CD4-positive, alpha-beta T cell treated with Interleukin-2 at 100 ng/mL for 4 hours (primary cell): ENCODE results near the gene TTLL12.

ENCODE experiments used
- DNase-seq: peaks from one replicate; pipeline ENCODE4 v3.0.0-alpha.2; 2020; ENCODE audit warnings: low spot score

TTLL12 gene

DNA sequence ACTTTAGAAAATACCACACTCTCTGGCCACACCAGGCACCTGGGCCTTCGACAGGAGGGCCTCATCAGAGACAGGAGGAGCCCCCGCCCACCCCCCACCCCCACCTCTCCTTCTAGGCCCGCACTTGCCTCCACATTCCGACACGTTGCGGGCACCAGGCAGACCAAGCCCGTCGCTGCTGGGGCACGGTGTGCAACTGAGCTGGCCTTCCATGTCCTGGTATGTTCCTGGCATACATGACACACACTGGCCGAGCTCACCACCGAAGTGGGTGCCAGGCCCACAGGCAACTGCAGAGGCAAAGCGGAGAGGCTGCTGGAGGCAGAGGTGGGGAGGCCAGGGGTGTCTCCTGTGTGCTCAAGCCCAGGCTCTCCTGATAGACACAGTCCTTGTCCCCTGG is 27.0 kb upstream of the TTLL12 start:
- no peak for DNase-seq

DNA sequence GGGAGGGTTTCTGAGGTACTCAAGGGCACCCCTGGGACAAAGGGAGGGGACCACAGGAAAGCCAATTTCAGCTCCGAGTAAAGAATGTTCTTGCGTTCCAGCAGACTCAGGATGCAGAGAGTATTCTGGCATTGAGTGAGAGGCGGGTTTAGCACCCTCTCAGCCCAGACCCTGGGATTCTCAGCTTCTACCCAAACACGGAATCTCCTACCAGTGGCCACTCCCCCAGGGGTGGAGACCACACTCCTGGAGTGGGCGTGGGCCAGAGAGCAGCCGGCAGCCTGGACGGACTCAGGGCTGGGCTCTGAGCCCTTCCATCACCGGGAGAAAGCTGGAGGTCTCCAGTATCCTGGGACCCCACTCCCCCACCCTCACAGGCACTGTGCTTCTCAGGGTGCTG is 26.1 kb upstream of the TTLL12 start:
- no peak for DNase-seq

DNA sequence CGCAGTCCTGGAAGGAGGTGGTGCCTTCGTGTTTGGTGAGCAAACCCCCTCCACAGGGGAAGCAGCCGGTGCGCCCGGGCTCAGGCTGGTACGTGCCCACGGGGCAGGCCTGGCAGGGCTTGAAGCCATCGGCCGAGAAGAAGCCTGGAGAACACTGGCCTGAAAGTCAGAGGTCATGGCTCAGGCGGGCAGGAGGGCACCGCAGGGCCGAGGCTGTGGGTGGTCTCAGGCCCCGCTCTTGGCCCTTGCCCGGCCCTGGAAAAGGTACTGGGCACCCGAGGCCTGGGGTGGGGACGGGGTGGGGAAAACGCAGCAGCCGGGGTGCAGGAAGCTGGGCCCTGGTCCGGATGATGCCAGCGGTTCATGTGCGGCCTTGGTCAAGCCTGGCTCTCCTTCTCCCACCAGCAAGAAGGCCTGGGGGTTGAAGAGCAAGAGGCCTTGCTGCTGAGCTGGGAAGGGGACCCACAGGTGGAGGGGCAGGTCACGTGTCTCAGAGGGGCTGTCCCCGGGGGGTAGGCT is 25.6 kb upstream of the TTLL12 start:
- no peak for DNase-seq

DNA sequence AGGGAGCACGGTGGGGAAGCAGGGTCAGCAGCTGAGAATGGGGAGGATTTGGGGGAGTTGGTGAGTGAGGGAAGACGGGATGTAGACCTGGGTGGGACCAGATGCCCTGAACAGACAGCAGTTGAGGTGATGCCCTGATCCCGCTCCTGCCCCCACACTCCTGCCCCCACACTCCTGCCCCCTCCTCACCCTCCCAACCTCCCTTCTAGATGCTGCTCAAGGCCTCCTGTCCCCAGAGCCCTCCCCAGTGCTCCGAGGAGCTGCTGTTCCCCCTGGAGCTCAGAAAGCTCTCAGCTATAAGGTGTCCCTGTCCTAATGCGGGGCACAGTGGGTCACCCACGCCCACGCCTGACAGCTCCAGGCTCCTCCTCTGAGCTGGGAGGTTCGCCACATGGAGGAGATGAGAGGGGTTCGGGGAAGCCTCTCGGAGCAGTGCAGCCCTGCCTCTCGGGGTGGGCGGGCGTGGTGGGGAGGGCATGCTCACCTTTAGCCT is 25.1 kb upstream of the TTLL12 start:
- DNase-seq = no peak

DNA sequence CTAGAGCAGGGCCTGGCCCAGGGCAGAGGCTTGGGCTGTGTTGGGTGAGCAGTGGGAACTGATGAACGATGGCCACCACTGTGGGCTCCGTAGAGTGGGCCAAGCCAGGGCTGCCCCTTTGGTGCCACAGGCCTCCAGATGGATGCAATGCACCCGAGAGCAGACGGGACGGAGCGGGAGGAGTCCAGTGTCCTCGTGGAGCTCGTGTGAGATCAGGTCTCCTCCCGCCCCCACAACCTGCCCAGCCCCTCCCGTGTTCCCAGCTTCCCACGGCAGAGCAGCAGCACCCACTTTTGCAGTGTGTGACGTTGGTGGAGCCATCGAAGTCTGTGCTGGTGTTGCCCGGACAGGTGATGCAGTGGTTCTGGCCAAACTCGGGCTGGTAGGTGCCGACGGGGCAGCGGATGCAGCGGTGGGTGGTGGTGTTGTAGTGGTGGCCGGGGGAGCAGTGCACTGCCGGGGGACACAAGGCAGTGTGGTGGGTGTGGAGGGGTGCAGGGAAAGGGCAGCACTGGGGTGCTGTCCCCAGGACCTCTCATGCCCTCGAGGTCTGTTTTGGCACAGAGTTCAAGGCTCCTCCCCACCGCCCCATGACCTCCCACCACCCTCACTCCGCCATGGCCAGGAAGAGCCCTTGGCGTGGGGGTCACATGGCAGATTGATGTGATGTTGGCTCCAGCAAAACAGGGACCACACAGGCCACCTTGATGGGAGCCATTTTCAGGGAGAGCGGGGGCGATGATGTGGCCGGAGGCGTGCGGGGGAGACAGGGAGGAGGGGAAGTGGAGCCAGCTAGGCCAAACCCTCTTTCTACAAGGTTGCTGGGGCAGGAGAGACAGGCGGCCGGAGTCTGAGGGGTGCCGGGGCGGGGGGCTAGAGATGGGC is 23.9 kb upstream of the TTLL12 start:
- DNase-seq = no peak

DNA sequence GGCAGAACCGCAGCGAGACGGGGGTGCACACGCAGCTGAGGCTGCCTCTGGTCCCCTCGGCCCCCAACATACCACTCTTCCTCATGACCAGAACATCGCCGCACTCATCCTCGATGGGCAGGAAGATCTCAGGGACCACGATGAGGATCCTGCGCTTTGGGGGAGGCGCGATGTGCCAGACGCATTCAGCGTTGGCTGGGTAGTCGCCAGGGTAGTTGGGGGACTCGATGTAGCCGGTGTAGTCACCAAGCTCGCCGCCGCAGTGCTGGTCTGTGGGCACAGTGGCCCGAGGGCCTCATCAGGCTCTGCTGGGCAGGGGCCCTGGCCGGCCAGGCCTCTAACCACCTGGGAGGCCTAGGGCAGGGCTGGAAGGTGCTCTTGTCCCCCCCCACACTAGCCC is 23.0 kb upstream of the TTLL12 start:
- no peak for DNase-seq

DNA sequence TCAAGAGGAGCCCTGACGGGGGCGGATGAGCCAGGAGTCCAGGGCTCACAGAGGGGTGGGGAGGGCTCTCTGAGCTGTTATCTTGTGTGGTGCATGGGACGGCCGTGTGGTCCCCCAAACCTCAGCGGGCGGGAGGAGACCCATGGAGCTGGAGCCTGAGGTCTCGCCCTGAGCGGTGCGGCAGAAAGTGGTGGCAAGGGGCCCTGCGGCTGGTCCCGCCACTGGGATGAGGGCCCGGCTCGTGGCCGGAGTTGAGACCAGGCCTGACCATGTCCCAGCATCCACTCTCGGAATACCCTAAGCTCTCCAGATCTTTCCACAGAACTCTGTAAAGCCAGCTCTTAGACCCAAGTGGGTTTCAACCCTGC is 22.6 kb upstream of the TTLL12 start:
- DNase-seq = no peak

DNA sequence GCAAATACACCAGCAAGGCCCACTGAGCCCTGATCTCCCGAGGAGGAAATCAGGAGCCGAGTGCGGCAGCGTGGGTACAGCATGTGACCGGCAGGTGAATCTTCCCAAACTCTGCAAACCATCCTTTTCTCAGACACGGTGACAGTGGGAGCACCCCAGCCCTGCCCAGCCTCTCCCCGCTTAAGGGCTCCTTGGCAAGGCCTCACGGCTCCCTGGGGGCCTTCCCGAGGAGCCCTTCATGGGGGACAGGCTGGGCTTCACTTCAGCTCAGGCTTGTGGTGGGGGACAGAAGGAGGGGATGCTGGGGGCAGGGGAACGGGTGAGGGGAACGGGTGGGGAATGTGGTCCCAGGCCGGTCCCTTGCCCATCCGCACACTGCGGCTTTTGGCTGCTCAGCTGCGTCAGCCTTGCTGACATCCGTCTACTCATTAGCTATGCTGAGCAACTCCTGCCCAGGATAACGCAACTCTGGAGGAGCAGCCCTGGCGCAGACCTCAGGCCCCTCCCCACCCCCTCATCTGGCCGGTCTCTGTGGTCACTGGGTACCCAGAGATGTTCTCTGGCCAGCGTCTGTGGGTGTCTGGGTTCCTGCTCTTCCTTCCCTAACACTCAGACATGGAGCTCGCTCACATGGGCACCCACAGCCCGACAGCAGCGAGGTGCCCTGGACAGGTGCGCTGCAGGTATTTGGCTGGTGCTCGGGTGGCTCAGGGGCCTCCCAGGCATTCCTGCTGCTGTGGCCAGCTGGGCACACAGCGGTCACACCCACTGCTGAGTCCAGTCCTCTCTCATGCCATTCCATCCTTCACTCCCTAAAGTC is 22.0 kb upstream of the TTLL12 start:
- no peak for DNase-seq

DNA sequence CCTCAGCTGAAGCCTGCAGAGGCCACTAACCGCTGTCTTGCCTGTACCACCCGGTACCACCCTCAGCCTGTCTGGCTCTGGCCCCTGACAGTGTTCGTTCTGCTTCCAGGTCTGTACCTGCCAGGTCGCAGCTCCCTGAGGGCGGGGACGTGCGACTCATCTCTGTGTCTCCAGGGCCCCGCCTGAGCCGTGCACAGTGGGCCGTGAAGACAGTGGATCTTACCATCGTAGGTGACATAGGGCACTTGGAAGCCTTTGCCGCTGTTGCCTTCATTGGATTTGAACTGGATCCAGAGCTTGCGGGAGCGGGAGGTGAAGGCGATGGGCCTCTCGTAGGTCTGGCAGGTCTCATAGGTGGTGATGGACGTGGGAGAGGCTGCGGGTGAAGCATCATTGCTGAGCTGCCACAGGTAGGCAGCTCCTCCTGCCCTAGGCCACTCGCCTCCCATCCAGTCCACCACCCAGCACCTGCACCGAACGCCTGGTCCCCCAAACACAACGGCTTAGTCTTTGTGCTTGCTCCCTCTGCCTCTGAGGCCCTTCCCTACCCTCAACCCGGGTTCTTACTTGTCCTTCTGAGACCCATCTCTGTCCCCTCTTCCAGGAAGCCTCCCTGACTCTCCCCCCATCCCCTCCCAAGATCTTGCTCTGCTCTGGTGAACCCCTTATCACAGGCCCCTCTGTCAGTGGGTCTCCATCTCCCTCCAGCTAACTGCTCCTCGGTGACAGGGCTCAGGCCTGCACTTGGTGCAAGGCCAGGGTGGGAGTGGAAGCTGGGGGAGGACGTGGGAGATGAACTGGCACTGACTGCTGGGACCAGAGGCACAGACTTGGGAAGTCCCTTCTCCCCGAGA is 21.1 kb upstream of the TTLL12 start:
- DNase-seq = no peak

DNA sequence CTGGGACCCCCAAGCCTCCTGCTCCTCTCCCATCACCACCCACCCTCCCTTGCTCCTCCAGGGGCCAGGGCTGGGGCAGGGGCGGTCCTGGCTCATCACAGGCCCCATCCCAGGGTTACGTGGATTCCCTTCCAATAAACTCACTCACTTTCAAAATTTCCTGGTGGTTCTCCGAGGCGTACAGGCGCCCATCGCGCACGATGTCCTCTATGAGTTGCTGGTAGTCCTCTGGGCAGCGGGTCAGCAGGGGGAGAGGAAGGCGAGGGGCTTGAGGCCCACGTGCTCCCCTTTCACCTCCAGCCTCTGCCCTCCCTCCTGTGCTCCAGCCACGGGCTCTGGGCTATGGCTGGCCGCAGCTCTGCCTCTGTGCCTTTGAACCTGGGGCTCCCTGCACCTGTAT is 20.5 kb upstream of the TTLL12 start:
- no peak for DNase-seq

DNA sequence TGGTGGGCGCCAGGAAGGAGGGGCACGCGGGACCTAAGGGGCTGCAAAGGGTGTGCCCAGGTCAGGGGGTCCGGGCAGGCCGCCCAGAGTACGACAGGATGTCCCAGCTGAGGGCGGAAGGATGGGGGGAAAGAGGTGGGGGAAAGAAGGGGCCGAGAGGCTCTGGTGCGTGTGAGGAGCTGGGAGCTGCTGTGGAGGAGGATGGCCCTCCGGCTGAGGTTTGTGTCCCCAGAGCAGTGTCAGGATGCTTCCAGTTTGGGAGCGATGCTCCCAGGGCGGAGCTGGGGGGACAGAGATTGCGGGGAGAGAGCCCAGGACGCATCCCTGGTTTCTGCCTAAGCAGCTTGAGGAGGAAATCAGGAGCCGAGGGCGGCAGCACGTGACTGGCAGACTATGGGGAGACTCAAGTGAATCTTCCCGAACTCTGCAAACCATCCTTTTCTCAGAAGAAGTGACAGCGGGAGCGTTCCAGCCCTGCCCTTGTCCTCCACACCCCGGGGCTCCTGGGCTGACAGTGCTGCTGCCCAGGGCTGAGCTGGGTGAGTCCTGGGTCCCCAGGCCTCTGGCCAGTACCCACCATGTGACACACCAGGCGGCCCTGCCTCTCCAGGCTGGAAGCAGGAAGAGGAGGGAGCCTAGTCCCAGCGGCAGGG is 19.7 kb upstream of the TTLL12 start:
- no peak for DNase-seq

DNA sequence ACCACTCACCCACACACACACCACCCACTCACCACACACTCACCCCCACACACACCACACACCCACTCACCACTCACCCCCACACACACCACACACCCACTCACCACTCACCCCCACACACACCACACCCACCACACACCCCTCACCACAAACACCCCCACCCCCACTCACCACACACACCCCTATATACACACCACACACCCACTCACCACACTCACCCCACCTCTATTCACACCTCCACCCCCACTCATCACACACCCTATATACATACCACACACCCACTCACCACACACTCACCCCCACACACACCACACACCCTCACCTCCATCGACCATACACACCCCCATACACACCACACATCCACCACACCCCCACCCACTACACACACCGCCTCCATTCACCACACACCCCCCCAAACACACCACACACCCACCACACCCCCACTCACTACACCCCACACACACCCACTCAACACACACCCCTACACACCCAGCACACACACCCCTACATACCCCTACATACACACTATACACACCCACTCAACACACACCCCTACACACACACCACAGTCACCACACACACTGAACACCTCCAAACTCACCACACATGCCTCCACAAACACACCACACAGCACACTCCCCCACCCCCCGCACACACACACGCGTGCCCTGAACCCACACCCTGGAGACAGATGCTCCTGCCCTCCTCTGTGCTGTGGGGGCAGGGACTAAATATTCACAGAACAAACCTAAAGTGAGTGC is 19.0 kb upstream of the TTLL12 start:
- DNase-seq = peak; percentile 34

DNA sequence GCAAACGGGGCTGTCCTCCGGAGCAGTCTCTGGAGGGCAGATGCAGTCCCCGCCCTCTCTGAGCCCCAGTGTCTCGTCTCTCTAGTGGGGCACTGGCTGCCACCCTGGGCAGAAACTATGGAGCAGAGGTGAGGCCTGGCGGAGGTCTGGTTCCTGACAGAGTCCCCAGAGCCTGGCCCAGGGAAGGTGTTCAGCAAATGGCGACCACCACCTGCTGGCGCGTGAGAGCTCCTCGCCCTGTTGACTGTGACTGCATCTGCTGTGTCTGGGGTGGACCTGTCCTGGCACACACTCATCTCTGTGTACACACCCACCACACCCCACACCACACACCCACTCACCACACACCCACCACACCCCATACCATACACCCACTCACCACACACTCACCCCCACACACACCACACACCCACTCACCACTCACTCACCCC is 18.3 kb upstream of the TTLL12 start:
- DNase-seq = peak; percentile 36

DNA sequence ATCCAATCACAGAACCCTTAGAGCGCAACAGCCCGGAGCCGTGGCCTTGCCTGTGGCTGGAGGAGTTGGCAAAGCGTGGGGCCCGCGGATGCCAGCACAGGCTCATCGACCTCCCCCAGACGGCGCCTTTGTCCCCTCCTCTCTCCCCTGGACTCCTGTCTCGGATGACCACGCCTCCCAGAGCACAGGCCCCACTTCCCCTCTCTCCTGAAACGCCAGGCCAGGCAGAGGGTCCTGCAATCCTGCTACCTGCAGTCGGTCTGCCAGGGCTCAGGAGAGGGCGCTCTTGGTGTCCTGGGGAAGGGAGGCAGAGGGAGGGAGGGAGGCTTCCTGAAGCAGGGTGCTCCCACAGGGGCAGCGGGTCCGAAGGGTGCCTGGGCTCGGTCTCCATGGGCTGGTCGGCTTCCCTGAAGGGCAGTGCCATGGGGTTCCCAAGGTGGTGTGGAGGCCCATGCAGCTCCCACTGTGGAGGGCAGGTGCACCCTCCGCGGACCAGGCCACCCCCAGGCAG is 16.6 kb upstream of the TTLL12 start:
- no peak for DNase-seq

DNA sequence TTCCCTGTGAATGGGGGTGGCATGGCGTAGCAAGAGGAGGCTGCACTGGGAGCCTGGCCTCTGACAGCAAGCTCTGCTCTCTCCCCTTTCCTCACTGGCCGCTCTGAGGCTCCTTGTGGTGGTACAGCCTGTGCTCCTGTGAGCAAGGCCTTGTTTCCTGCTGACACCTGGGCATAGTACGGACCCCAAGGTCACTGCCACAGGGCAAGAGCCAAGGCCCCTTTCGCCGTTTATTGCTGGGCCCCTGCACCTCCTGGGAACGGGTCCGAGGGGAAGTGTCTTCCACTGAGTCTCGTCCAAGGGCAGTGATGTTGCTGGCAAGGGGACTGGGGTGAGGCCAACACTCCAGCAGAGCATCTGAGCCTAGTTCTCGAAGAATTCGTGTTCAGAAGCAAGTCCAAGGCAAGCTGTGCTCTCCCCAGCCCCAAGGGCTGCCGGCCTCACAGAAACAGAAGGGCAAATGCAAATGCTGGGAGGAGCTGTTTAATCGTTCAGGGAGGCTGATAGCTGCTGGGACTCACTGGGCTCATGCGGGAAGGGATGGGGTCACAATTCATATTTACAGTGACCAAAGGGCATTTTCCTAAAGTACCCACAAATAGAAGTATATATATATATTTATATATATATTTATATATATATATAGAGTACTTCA is 15.9 kb upstream of the TTLL12 start:
- DNase-seq = no peak

DNA sequence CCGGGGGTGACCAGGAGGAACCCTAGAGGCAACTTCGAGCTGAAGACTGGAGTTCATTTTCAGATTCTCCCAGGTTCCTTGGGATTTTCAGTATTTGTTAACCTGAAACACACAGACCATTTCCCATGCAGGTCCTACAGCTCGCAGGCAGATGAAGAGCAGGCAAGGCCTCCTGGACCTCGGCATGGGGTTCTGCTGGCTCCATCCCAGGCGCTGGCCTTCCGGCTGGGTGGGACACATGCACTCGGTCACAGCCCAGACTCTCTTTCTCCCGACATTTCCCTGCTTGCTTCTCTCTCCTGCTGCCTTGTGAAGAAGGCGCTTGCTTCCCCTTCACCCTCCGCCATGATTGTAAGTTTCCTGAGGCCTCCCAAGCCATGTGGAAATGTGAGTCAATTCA is 15.4 kb upstream of the TTLL12 start:
- no peak for DNase-seq

DNA sequence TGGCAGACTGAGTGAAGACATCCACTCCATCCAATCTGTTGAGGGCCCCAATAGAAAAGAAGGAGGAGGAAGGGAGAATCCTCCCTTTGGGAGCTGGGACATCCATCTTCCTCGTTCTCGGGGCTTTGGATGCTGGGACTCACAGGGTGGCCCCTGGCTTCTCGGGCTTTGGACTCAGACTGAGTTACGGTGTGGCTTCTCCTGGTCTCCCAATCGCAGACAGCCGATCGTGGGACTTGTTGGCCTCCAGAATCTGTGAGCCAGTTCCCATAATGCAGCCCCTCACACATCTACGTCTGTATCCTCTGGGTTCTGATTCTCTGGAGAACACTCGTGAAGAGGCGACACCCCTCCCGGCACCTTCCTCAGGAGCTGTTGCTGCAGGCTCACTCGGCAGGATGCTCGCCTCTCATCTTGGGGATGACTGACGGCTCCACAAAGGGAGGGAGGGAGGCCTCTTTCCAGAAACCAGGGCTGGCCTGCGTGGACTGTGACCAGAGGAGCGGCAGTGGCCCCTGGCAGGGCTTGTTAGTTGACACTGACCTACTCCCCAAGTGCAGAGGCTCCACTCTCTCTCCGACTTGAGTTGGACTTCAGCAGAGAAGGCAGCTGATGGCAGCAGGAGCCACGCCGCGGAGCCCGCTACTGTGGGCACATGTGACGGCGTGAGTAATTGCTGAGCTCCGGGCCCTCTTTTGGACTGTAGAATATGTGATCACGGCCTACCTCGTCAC is 14.7 kb upstream of the TTLL12 start:
- DNase-seq = no peak

DNA sequence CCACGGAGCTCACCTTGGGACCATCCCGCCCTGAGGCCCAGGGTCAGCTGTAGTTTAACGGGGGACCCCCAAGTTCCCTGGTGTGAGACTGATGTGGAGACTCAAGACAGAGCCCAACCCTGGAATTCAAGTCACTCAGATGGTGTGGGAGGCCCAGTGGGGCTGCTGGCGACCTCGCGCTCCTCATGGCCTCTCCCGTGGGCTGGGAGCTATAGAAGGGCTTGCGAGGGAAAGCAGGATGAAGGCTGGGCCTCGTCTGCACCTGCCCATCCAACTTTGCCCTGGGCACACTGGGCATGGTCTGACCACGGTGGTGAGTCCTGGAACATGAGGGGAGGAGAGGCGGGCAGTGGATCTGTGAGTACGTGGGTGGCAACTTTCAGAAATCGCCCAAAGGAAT is 13.6 kb upstream of the TTLL12 start:
- DNase-seq = no peak

DNA sequence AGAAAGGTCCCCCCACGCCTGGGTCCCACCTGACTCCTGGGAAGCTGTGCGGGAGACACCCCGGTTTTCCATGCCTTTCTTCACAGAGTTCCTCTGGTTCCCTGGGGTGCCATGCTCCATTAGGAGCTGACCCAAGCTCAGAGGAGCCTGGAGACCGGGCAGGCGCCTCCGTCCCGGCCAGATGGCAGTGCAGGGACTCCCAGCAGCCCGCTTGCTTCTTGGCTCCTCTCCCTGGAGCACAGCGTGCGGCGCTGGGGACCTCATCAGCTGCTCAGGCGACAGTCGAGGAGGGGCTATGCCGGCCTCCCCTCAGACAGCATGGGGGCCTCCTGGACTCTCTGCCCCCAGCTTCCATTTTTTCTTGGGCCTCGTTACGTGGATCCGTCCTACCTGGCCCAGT is 13.1 kb upstream of the TTLL12 start:
- no peak for DNase-seq
